Fibroblast of lung (primary cell): Measurements from ENCODE around the gene RIT1. TPM values are rescaled to one million over a fixed set of nuclear protein-coding genes. Genes with fewer than 3 reads are reported as not detected.
"Not testable (repeated sequence)": the region's sequence is repeated elsewhere in the genome, so short reads cannot be mapped to it uniquely, and the experiment has no call there.

ENCODE experiments used
- DNase-seq, 2 donors: peaks; one replicate each; pipeline versions ENCODE4 v3.0.0 to v3.0.0-alpha.2; 2010; ENCODE audit warnings: low read depth in 2 of 2
- H2AFZ ChIP-seq: 2 replicates; pipeline ENCODE4 v1.5.1; 2012; ENCODE audit warnings: low read length, control low read depth, inconsistent platforms
- H3K27ac ChIP-seq: 2 replicates; pipeline ENCODE4 v1.5.1; 2011; ENCODE audit warnings: low read length, control low read depth; ENCODE audit not compliant: insufficient read depth
- H3K27me3 ChIP-seq: 2 replicates; pipeline ENCODE4 v1.5.1; 2011; ENCODE audit warnings: mild to moderate bottlenecking, low read length; ENCODE audit not compliant: control insufficient read depth, insufficient read depth
- H3K36me3 ChIP-seq: 2 replicates; pipeline ENCODE4 v1.5.1; 2011; ENCODE audit warnings: low read length; ENCODE audit not compliant: control insufficient read depth, insufficient read depth
- H3K4me1 ChIP-seq: 2 replicates; pipeline ENCODE4 v1.5.1; 2011; ENCODE audit warnings: low read length; ENCODE audit not compliant: control insufficient read depth, insufficient read depth; ENCODE audit errors: extremely low read depth
- H3K4me2 ChIP-seq: 2 replicates; pipeline ENCODE4 v1.5.1; 2011; ENCODE audit warnings: low read length, control low read depth; ENCODE audit not compliant: insufficient read depth; ENCODE audit errors: extremely low read depth
- H3K4me3 ChIP-seq, 4 experiments: fragments of 200-600 bp in 1 of 4; sonication (generic) in 1 of 4; replicated peaks in 1 of 4; 2 replicates each; pipeline ENCODE4 v1.5.1; 2011 to 2016; ENCODE audit warnings: low read length in 4 of 4, low read depth in 3 of 4, mild to moderate bottlenecking in 3 of 4, control low read depth in 2 of 4, inconsistent platforms in 1 of 4, mixed read lengths in 1 of 4; ENCODE audit not compliant: insufficient read depth in 1 of 4; ENCODE audit errors: control extremely low read depth in 1 of 4
- H3K79me2 ChIP-seq: 2 replicates; pipeline ENCODE4 v1.5.1; 2012; ENCODE audit warnings: mild to moderate bottlenecking, low read length, inconsistent platforms; ENCODE audit not compliant: control insufficient read depth, insufficient read depth
- H3K9ac ChIP-seq: 2 replicates; pipeline ENCODE4 v1.5.1; 2011; ENCODE audit warnings: mild to moderate bottlenecking, low read length, control low read depth; ENCODE audit not compliant: insufficient read depth
- H3K9me3 ChIP-seq: 2 replicates; pipeline ENCODE4 v1.5.1; 2012; ENCODE audit warnings: low read depth, low read length; ENCODE audit not compliant: control insufficient read depth, insufficient read depth
- H4K20me1 ChIP-seq: 2 replicates; pipeline ENCODE4 v1.5.1; 2011; ENCODE audit warnings: low read length; ENCODE audit not compliant: control insufficient read depth, insufficient read depth; ENCODE audit errors: extremely low read depth
- EZH2 ChIP-seq: IDR thresholded peaks from 2 replicates; pipeline ENCODE4 v1.5.1; 2012; ENCODE audit warnings: low read length, control low read depth, mild to moderate bottlenecking; ENCODE audit errors: missing control alignments
- polyA plus RNA-seq, 2 donors: library from polyadenylated mRNA; depleted of rRNA in 1 of 2; stranded (reverse) in 1 of 2; unstranded in 1 of 2; fragments of >200 nt; gene quantifications; 2 replicates each; pipeline ENCODE4 v1.2.1, GENCODE V29; 2011 to 2012; ENCODE audit warnings: missing spikeins in 1 of 2
- total RNA-seq: library from RNA; depleted of rRNA; stranded (reverse); fragments of >200 nt; gene quantifications from 2 replicates; pipeline ENCODE4 v1.2.1, GENCODE V29; 2014
- TF ChIP-seq, protein P1 (sequence below), 2 donors: IDR thresholded peaks in 1 of 2; conservative IDR thresholded peaks in 1 of 2; 1 replicate in 1 of 2; 2 replicates in 1 of 2; pipeline ENCODE4 v1.5.1; 2011 to 2012; ENCODE audit warnings: low read length in 2 of 2, control low read depth in 1 of 2, inconsistent platforms in 1 of 2, low read depth in 1 of 2, mild to moderate bottlenecking in 1 of 2

Gene RIT1
- total and polyA plus RNA-seq, 2 donors (not counting 1 experiment from before 2014, with no cell fraction given) = 33.4 to 56.8 TPM

DNA sequence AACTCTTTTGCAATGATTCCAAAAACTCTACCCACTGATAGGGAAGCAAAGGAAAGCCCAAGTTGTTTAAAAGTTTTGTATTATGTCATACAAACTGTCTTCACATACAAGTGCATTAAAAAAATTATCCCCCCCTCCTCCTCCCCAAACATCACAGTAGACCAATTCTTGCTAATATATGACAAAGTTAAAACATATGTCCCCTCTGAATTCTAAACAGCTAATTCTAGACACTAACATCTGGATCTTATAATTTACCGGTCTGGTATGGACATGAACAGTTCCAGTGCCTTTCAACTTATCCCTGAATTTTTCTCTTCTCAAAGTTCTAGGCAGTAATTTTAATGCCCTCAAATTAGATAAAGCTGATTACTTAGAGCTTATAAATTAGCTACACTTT, 13.4 kb downstream of the RIT1 start:
- Histone ChIP-seq H3K4me1 (peaks cover 10% of the 10 kb centered on the region), H3K27ac (no peak overlapping the region), H3K9me3 (no peaks in the 10 kb centered on the region), H3K4me3 (no peak overlapping the region), H4K20me1 (no peaks in the 10 kb centered on the region), H3K27me3 (no peaks in the 10 kb centered on the region), H3K79me2 (no peaks in the 10 kb centered on the region), H3K4me2 (no peak overlapping the region), H2AFZ (no peak overlapping the region), H3K9ac (no peak overlapping the region), H3K36me3 (peaks cover 13% of the 10 kb centered on the region)
- TF ChIP-seq, protein P1, sequence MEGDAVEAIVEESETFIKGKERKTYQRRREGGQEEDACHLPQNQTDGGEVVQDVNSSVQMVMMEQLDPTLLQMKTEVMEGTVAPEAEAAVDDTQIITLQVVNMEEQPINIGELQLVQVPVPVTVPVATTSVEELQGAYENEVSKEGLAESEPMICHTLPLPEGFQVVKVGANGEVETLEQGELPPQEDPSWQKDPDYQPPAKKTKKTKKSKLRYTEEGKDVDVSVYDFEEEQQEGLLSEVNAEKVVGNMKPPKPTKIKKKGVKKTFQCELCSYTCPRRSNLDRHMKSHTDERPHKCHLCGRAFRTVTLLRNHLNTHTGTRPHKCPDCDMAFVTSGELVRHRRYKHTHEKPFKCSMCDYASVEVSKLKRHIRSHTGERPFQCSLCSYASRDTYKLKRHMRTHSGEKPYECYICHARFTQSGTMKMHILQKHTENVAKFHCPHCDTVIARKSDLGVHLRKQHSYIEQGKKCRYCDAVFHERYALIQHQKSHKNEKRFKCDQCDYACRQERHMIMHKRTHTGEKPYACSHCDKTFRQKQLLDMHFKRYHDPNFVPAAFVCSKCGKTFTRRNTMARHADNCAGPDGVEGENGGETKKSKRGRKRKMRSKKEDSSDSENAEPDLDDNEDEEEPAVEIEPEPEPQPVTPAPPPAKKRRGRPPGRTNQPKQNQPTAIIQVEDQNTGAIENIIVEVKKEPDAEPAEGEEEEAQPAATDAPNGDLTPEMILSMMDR (conservative IDR thresholded peaks at IDR 0.05 in 1 of 2, IDR thresholded peaks at IDR 0.05 in 1 of 2; ENCODE audit: low read depth in 1 of 2, low read length in 2 of 2) = no peak
- no peak for TF ChIP-seq EZH2
- no peak for DNase-seq

DNA sequence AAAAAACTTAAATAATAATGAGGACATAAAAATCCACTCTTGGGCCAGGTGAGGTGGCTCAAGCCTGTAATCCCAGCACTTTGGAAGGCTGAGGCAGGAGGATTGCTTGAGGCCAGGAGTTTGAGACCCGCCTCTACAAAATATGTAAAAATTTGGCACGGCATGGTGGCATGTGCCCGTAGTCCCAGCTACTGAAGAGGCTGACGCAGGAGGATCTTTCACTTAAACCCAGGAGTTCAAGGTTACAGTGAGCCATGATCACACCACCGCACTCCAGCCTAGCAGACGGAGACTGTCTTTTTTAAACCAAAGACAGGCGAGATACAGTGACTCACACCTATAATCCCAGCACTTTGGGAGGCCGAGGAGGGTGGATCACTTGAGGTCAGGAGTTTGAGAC, 14.7 kb downstream of the RIT1 start:
- peaks cover 13% of the 10 kb centered on the region for H3K36me3 ChIP-seq
- not testable (repeated sequence) for H2AFZ ChIP-seq, H3K27me3 ChIP-seq, H4K20me1 ChIP-seq, H3K79me2 ChIP-seq, DNase-seq, H3K4me2 ChIP-seq, H3K9ac ChIP-seq, H3K4me3 ChIP-seq, H3K9me3 ChIP-seq, H3K27ac ChIP-seq
- H3K4me1 ChIP-seq = peaks cover 14% of the 10 kb centered on the region

DNA sequence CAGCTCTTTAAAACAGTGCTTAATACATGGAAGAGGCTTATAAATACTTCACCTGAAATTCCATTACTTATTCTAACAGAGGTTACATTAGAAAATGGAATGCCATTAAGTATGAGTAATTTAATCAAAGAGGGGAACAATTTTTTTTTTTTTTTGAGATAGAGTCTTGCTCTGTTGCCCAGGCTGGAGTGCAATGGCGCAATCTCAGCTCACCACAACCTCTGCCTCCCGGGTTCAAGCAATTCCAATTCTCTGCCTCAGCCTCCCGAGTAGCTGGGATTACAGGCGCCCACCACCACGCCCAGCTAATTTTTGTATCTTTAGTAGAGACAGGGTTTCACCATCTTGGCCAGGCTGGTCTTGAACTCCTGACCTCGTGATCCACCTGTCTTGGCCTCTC, 15.5 kb downstream of the RIT1 start:
- not testable (repeated sequence) for H3K36me3 ChIP-seq, H3K4me3 ChIP-seq, DNase-seq, H3K9ac ChIP-seq, H2AFZ ChIP-seq, H3K27ac ChIP-seq, H3K9me3 ChIP-seq, H3K79me2 ChIP-seq, H4K20me1 ChIP-seq, H3K4me2 ChIP-seq, H3K27me3 ChIP-seq
- H3K4me1 ChIP-seq = peaks cover 14% of the 10 kb centered on the region

DNA sequence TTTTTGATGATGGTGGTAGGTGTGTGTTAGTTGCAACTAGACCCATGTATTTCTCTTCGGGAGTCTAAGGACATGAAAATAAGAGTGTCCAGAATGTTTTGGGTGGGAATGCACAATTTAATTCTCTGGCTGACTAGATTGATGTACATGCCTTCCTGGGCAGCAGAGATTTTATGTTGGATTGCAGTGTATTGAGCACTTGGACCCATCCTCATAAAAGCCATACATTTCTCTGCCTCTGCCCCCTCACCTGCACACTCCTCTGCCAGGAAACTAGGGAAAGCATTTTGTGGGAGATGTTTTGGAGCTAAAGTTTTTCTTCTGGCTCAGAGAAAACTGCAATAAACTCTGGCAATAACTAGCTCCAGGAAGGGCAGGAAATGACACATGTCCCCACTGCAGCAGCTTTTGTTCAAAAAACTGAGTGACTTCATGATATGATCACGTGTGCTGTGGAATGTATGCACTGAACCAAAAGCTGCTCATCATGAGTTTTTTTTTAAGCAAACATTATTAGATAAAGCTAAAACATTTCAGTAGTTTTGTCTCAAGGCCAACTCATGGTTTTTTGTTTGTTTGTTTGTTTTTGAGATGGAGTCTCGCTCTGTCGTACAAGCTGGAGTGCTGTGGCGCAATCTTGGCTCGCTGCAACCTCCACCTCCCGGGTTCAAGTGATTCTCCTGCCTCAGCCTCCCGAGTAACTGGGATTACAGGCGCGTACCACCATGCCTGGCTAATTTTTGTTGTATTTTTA, 17.6 kb downstream of the RIT1 start:
- peak overlapping the region; percentile 26 for H3K4me2 ChIP-seq
- no peaks in the 10 kb centered on the region for H3K27me3 ChIP-seq
- TF ChIP-seq, protein P1 (conservative IDR thresholded peaks at IDR 0.05 in 1 of 2, IDR thresholded peaks at IDR 0.05 in 1 of 2; ENCODE audit: low read depth in 1 of 2, low read length in 2 of 2) = no peak
- no peak for TF ChIP-seq EZH2
- peak overlapping the region; percentile 85 for H3K27ac ChIP-seq
- no peak overlapping the region for H3K4me3 ChIP-seq
- H3K9me3 ChIP-seq = no peaks in the 10 kb centered on the region
- H3K9ac ChIP-seq = peak overlapping the region; percentile 10
- H3K4me1 ChIP-seq = peaks cover 19% of the 10 kb centered on the region
- no peak overlapping the region for H2AFZ ChIP-seq
- H3K36me3 ChIP-seq = no peaks in the 10 kb centered on the region
- H4K20me1 ChIP-seq = no peaks in the 10 kb centered on the region
- no peaks in the 10 kb centered on the region for H3K79me2 ChIP-seq
- peak; percentile 75 to 87 for DNase-seq
